Measurements from ENCODE around the gene WNT2.
"Not testable (repeated sequence)": the region's sequence is repeated elsewhere in the genome, so short reads cannot be mapped to it uniquely, and the experiment has no call there.

WNT2 gene

GRCh38 chr7:117300506-117300905 is 22.4 kb downstream of the WNT2 start:
- not testable (repeated sequence) for DNase-seq

- DNase-seq: no peak
Observed at GRCh38 chr7:117297606-117298005, 25.3 kb downstream of the WNT2 start.

- DNase-seq: no peak
Observed at GRCh38 chr7:117296066-117296465, 26.8 kb downstream of the WNT2 start.

- DNase-seq: no peak
Observed at GRCh38 chr7:117285826-117286225, 37.0 kb downstream of the WNT2 start.

- DNase-seq: no peak
Observed at GRCh38 chr7:117284692-117285091, 38.2 kb downstream of the WNT2 start.

GRCh38 chr7:117283779-117284178 is 39.1 kb downstream of the WNT2 start:
- DNase-seq: no peak

DNA sequence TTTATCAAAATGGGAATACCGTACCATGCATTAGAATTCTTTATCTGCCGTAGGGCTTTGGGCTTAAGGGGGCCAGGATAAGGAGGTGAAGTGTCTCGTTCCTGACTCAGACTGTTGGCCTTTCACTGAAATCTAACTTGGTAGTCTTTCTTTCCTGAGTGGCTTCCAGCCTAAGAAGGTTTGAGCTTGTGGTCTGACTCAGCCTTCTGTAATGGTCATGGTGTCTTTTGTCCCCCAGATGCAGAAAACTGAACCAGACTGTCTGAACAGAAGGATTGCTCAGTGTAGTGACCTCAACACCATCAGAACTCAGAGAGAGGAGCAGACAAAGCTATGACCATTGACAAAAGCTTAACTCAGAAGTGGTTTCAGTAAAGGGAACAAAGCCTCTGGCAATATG is 39.5 kb downstream of the WNT2 start:
- no peak for DNase-seq

- DNase-seq: no peak
Observed at GRCh38 chr7:117282239-117282812, 40.5 kb downstream of the WNT2 start.

DNA sequence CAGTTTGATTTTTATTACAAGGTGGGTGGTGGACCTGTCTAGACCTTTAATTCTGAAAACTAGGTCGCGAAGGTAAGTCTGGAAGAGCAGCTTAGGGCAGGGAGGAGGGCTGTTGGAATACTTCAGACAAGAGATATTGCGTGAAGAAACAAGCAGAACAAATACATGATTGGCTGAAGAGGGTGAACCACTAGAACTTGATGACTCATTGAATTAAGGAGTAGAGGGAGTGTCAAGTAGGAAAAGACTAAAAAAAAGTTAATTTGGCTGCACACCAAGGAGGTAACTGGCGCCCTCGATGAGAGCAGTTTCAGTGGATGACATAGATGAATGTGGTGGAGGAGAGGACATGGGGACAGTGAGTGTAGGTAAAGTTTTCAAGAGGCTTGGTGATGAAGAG is 41.3 kb downstream of the WNT2 start:
- DNase-seq: no peak

GRCh38 chr7:117279931-117280557 is 42.8 kb downstream of the WNT2 start:
- DNase-seq: peak; percentile 7

GRCh38 chr7:117279203-117279602 is 43.7 kb downstream of the WNT2 start:
- no peak for DNase-seq

DNA sequence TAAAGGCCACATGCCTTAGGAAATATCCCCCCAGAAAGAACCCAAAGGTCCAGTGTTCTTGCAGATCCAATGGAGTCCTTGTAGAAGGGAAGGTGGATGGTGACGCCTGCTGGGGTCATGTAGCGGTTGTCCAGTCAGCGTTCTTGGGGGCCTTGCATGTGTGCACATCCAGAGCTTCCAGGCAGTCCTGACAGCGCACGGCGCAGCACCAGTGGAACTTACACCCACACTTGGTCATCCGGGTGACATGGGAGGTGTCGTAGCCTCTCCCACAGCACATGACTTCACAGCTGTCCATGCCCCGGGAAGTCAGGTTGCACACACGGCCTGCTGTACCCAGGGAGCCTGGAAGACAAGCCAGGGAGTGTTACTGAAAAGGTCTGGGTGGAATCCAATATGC is 44.8 kb downstream of the WNT2 start:
- DNase-seq: no peak

DNA sequence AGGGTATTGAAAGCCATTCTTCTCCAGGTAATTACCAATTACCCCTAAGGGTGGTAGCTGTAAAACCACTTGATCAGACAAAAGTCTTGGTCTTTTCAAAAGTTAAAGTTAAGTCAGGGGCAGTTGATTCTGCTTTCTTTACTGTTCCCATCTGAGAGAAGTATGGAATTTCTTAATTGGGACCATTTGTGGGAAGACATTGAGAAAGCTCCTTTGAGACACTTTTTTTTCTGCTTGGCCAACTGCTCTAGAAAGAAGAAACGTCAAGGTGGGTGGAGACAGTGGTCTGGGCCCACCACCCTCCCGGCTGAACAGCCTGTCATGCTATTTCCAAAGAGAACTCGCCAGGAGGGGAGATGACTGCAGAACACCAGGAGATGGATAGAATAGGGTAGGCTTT is 45.3 kb downstream of the WNT2 start:
- no peak for DNase-seq

GRCh38 chr7:117274951-117275350 is 47.9 kb downstream of the WNT2 start:
- DNase-seq: no peak

DNA sequence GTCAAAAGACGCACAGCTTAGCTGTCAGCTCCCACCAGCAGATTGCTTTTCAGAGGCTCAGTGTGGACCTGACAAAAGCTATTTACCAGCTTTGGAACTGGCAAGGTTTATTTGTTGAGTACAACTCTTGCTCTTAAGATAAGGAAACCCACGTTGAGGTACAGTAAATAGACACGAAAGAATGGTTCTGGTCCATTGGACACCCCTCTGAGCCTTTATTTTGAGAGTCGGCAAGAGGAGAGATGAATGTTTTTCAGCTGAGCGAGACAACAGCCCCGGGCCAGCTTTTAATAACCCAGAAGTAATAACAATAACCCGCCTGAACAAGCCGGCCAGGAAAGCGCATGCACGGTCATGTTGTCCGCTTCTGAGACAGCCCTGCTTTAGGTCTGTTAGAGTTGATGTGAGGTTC is 49.0 kb downstream of the WNT2 start:
- DNase-seq: no peak

DNA sequence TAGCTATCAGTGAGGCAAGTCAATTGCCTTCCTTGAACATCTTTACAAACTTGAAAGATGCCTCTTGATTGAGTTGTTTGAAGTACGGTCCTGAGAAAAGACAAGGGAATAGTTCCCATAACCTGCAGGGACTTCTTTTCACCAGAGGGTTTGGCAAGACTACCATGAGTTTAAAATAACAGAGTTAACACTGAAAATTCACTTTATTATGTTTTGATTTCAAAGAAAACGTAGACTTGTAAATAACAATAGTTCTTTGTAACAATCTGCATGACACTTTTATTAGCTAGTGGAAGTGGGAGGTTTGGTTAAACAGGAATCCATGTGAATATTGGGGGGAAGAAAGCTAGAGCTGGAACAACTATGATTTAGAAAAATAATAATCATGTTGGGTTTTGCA is 49.5 kb downstream of the WNT2 start:
- no peak for DNase-seq

- no peak for DNase-seq
Observed at GRCh38 chr7:117272017-117272759, 50.7 kb downstream of the WNT2 start.

GRCh38 chr7:117271566-117271965 is 51.3 kb downstream of the WNT2 start:
- no peak for DNase-seq

GRCh38 chr7:117270371-117270770 is 52.5 kb downstream of the WNT2 start:
- DNase-seq: no peak

DNA sequence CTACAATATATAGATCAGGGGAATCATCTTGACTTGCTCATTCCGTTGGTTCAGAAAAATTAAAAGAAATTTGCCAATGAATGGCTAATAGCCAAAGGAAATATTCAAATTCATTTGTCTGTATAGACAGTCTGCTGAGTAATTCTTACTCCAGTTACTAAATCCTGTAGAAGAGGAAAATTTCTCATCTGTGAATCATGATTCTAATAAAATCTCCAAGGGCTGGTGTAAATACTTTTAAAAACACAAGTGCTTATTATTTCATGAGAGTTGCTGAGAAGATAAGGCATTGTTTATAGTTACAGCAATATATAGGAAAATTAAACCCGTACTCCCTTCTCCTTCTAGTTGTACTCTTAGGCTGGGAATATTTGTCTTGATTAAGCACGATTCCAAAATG is 53.0 kb downstream of the WNT2 start:
- DNase-seq: no peak

GRCh38 chr7:117269417-117269816 is 53.4 kb downstream of the WNT2 start:
- no peak for DNase-seq

DNA sequence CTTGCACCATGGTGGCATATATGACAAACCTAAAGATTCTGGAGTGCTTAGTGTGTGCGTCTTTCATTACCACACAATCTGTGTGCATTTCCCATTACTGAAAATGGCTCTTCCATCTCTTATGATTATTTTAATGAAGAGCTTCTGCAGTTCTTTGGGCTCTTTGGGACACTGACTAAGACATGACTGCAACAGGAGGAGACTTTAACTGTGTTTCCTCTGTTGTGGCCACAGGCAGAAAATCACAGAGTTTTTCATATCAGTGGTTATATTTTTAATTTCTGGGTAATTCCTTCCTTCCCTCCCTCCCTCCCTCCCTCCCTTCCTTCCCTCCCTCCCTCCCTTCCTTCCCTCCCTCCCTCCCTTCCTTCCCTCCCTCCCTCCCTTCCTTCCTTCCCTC is 58.1 kb downstream of the WNT2 start:
- DNase-seq: no peak

DNA sequence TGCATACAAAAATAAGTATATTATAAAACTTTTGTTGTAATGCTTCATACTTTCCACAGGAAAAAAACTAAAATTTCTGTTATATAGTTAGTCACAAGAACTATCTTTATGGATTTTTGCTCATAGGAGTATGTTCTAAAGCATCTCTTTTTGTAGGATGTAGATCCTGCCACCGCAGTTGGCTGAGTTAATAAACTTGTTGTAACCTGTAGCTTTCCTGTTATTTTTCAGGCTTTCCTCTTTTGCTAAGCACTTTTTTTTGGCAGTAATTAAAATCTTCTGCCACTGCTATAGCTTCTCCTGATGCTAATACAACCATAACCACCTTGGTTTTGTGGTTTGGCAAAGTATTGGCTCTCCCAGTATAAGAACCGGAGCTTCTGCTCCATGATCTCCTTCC is 60.3 kb downstream of the WNT2 start:
- no peak for DNase-seq

DNA sequence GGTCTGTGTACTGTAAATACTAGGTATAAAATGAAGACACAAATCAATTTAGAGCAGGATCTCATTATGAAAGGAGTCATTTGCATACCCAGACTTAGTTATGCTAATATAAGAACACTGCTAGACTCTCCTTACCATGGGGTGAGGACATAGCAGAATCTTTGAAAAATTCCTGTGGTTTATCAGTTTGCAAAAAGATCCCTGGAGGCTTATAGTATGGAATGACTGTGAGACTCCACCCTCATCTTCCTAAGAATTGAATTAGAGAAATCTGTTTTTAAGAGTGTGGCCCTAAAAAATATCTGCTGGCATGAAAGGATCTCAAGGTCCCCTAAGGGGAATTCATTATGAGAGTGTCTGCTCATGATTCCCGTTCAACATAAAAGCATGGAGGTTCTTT is 63.2 kb downstream of the WNT2 start:
- no peak for DNase-seq

DNA sequence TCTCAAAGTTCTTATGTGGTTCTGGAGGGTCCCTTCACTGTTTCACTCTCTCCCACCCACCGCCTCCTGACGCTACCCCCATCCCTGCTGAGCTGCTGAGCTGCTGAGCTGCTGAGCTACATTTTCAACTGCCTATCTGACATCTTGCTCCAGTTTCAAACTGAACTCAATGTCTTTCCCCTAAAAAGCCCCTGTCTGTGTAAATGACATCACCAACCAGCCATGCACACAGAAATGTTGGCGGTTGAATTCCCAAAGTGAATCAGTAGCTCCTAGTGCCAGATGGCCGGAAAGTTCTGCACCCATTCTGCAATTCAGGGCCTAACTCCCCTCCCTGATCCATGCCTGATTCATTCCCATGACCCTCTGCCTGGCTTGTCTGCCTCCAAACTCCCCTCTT is 71.2 kb downstream of the WNT2 start:
- no peak for DNase-seq
